HCT116 (cell line): Measurements from ENCODE around the gene KLK1. TPM values are rescaled to one million over a fixed set of nuclear protein-coding genes. Genes with fewer than 3 reads are reported as not detected.

Experiments
- ATAC-seq: fragments of 200-7000 bp; cut with Tn5 transposase; 2 replicates; pipeline ENCODE4 v1.9.1; 2020; ENCODE audit warnings: mild to moderate bottlenecking, moderate library complexity
- BruUV-seq: library from RNA; stranded (reverse); fragments of 400-500 nt; replicated peaks from 2 replicates; lab custom pipeline; 2021; lab: Mats Ljungman, UMichigan
- CTCF ChIA-PET: fragments of 300-600 bp; sonication (Branson Sonifier 250); formaldehyde crosslinking; loops from one replicate; lab custom pipeline; 2021; ENCODE audit warnings: antibody characterized with exemption; lab: Charles Lee
- POLR2A ChIA-PET: fragments of 300-600, 350-600 bp; sonication (Branson Sonifier 250); formaldehyde crosslinking; loops from one replicate; lab custom pipeline; 2021; ENCODE audit warnings: antibody characterized with exemption; lab: Charles Lee
- RAD21 ChIA-PET, 2 experiments: fragments of 300-600 bp; sonication (Branson Sonifier 250); formaldehyde crosslinking; loops; one replicate each; lab custom pipeline; 2023; ENCODE audit warnings: low total read pairs in 2 of 2; ENCODE audit not compliant: uncharacterized antibody in 2 of 2, unreplicated experiment in 2 of 2, low non-redundant PET in 1 of 2; lab: Charles Lee
- DNase-seq: peaks from one replicate; pipeline ENCODE4 v3.0.0-alpha.2; 2010; ENCODE audit warnings: low read depth, low spot score
- H2AFZ ChIP-seq: fragments of 200-600 bp; shearing (Covaris generic), sonication (generic); 2 replicates; pipeline ENCODE4 v1.6.1; 2017; ENCODE audit warnings: low read depth, mixed run types, mixed read lengths, antibody characterized with exemption, low read length; ENCODE audit not compliant: poor library complexity, severe bottlenecking
- H3K27ac ChIP-seq: 2 replicates; pipeline ENCODE4 v1.5.1; 2012; ENCODE audit warnings: low read depth, low read length
- H3K27me3 ChIP-seq: fragments of 200-600 bp; sonication (generic); 2 replicates; pipeline ENCODE4 v1.6.1; 2016; ENCODE audit warnings: mixed run types, low read length, mixed read lengths; ENCODE audit not compliant: insufficient read depth
- H3K36me3 ChIP-seq, 2 experiments: fragments of 200-500 bp in 1 of 2; fragments of 200-600 bp in 1 of 2; sonication (Bioruptor generic) in 1 of 2; sonication (generic) in 1 of 2; 2 replicates each; pipeline versions ENCODE4 v1.5.1 to v1.6.1; 2014 to 2016; ENCODE audit warnings: low read length in 2 of 2, inconsistent platforms in 1 of 2, mixed read lengths in 1 of 2, mixed run types in 1 of 2; ENCODE audit not compliant: insufficient read depth in 2 of 2, control insufficient read depth in 1 of 2
- H3K4me1 ChIP-seq, 2 experiments: fragments of 200-600 bp in 1 of 2; sonication (generic) in 1 of 2; 2 replicates each; pipeline versions ENCODE4 v1.5.1 to v1.6.1; 2012 to 2017; ENCODE audit warnings: low read length in 2 of 2, inconsistent platforms in 1 of 2, mild to moderate bottlenecking in 1 of 2, mixed read lengths in 1 of 2, mixed run types in 1 of 2, moderate library complexity in 1 of 2; ENCODE audit not compliant: insufficient read depth in 2 of 2, control insufficient read depth in 1 of 2
- H3K4me2 ChIP-seq: fragments of 200-600 bp; sonication (generic); 2 replicates; pipeline ENCODE4 v1.6.1; 2017; ENCODE audit warnings: mixed run types, low read length, mixed read lengths
- H3K4me3 ChIP-seq, 2 experiments: fragments of 200-600 bp in 1 of 2; sonication (generic) in 1 of 2; replicated peaks in 1 of 2; 2 replicates each; pipeline ENCODE4 v1.5.1; 2011 to 2016; ENCODE audit warnings: low read length in 2 of 2, control low read depth in 1 of 2, low read depth in 1 of 2, mild to moderate bottlenecking in 1 of 2, mixed read lengths in 1 of 2, mixed run types in 1 of 2
- H3K79me2 ChIP-seq: fragments of 200-600 bp; sonication (generic); 2 replicates; pipeline ENCODE4 v1.6.1; 2017; ENCODE audit warnings: mild to moderate bottlenecking, mixed run types, low read length, moderate library complexity, mixed read lengths; ENCODE audit not compliant: insufficient read depth
- H3K9ac ChIP-seq: fragments of 200-600 bp; sonication (generic); 2 replicates; pipeline ENCODE4 v1.6.1; 2016; ENCODE audit warnings: low read length, mixed read lengths
- H3K9me2 ChIP-seq: fragments of 200-600 bp; sonication (generic), shearing (Covaris generic); 2 replicates; pipeline ENCODE4 v1.6.1; 2017; ENCODE audit warnings: mixed run types, mild to moderate bottlenecking, moderate library complexity; ENCODE audit not compliant: insufficient read depth
- H3K9me3 ChIP-seq, 2 experiments: fragments of 200-500 bp in 1 of 2; fragments of 200-600 bp in 1 of 2; sonication (Bioruptor generic) in 1 of 2; sonication (generic) in 1 of 2; 2 replicates each; pipeline ENCODE4 v1.6.1; 2014 to 2017; ENCODE audit warnings: low read length in 2 of 2, mixed read lengths in 2 of 2, inconsistent platforms in 1 of 2, low read depth in 1 of 2, mild to moderate bottlenecking in 1 of 2, mixed run types in 1 of 2, moderate library complexity in 1 of 2; ENCODE audit not compliant: control insufficient read depth in 1 of 2, insufficient read depth in 1 of 2
- H4K20me1 ChIP-seq: fragments of 200-600 bp; sonication (generic), shearing (Covaris generic); 2 replicates; pipeline ENCODE4 v1.6.1; 2017; ENCODE audit warnings: mixed run types, mild to moderate bottlenecking, moderate library complexity; ENCODE audit not compliant: insufficient read depth
- CBX3 ChIP-seq: IDR thresholded peaks from 2 replicates; pipeline ENCODE4 v1.6.1; 2012; ENCODE audit warnings: low read depth
- CEBPB ChIP-seq: IDR thresholded peaks from 2 replicates; pipeline ENCODE4 v1.6.1; 2012; ENCODE audit warnings: low read depth
- EGR1 ChIP-seq: IDR thresholded peaks from 2 replicates; pipeline ENCODE4 v1.6.1; 2012; ENCODE audit warnings: low read depth
- ELF1 ChIP-seq: IDR thresholded peaks from 2 replicates; pipeline ENCODE4 v1.6.1; 2012; ENCODE audit warnings: low read depth, borderline replicate concordance
- EZH2 ChIP-seq: fragments of 200-600 bp; sonication (generic); IDR thresholded peaks from 2 replicates; pipeline ENCODE4 v1.6.1; 2017; ENCODE audit warnings: antibody characterized with exemption, mixed run types
- EZH2phosphoT487 ChIP-seq: fragments of 200-600 bp; IDR thresholded peaks from 2 replicates; pipeline ENCODE4 v1.6.1; 2018; ENCODE audit warnings: antibody characterized with exemption, borderline replicate concordance
- FOSL1 ChIP-seq: IDR thresholded peaks from 2 replicates; pipeline ENCODE4 v1.6.1; 2012; ENCODE audit warnings: low read depth
- POLR2AphosphoS5 ChIP-seq: IDR thresholded peaks from 2 replicates; pipeline ENCODE4 v1.6.1; 2011; ENCODE audit warnings: mild to moderate bottlenecking, low read depth, low read length, moderate library complexity
- RAD21 ChIP-seq: IDR thresholded peaks from 2 replicates; pipeline ENCODE4 v1.6.1; 2012; ENCODE audit warnings: low read depth, mild to moderate bottlenecking
- SIN3A ChIP-seq: IDR thresholded peaks from 2 replicates; pipeline ENCODE4 v1.6.1; 2012; ENCODE audit warnings: low read depth
- SP1 ChIP-seq: IDR thresholded peaks from 2 replicates; pipeline ENCODE4 v1.6.1; 2012; ENCODE audit warnings: low read depth
- TCF7L2 ChIP-seq: IDR thresholded peaks from 2 replicates; pipeline ENCODE4 v1.7.0; 2011; ENCODE audit warnings: borderline replicate concordance, inconsistent platforms; ENCODE audit not compliant: insufficient read depth, insufficient read length; ENCODE audit errors: extremely low read depth
- YY1 ChIP-seq: IDR thresholded peaks from 2 replicates; pipeline ENCODE4 v1.6.1; 2011; ENCODE audit warnings: low read length, low read depth, moderate library complexity, mild to moderate bottlenecking; ENCODE audit not compliant: insufficient replicate concordance; ENCODE audit errors: extremely low read depth
- ZFX ChIP-seq: fragments of 450-650 bp; IDR thresholded peaks from 2 replicates; pipeline ENCODE4 v1.6.1; 2017
- ZNF274 ChIP-seq: fragments of 200-500 bp; sonication (Bioruptor generic); IDR thresholded peaks from 2 replicates; pipeline ENCODE4 v1.6.1; 2014; ENCODE audit warnings: mild to moderate bottlenecking, low read depth, low read length, inconsistent platforms
- intact Hi-C: fragments of 100-400 bp; cut with micrococcal nuclease; formaldehyde crosslinking; loops from 2 replicates; pipeline ENCODE4 v1.10.0; 2022
- total RNA-seq: library from RNA; stranded (reverse); gene quantifications from one replicate; pipeline ENCODE4 v1.2.1, GENCODE V29; 2021; ENCODE audit not compliant: unreplicated experiment
- TF ChIP-seq, protein P1 (sequence below): IDR thresholded peaks from 2 replicates; pipeline ENCODE4 v1.6.1; 2012
- TF ChIP-seq, protein P2 (sequence below): IDR thresholded peaks from 2 replicates; pipeline ENCODE4 v1.6.1; 2011; ENCODE audit warnings: mild to moderate bottlenecking, low read length, moderate library complexity; ENCODE audit not compliant: insufficient replicate concordance; ENCODE audit errors: extremely low read depth
- TF ChIP-seq, protein P3 (sequence below), 3 experiments: fragments of 200-600 bp in 1 of 3; sonication (generic) in 1 of 3; IDR thresholded peaks in 2 of 3; conservative IDR thresholded peaks in 1 of 3; 2 replicates each; pipeline ENCODE4 v1.5.1; 2012 to 2017; ENCODE audit warnings: low read depth in 2 of 3, low read length in 2 of 3, antibody characterized with exemption in 1 of 3, borderline replicate concordance in 1 of 3, control low read depth in 1 of 3, mild to moderate bottlenecking in 1 of 3, mixed read lengths in 1 of 3, mixed run types in 1 of 3, moderate library complexity in 1 of 3; ENCODE audit not compliant: insufficient read depth in 1 of 3
- TF ChIP-seq, protein P4 (sequence below): IDR thresholded peaks from 2 replicates; pipeline ENCODE4 v1.6.1; 2012; ENCODE audit warnings: low read depth

KLK1 gene
- total RNA-seq, 1 experiment from 2014 or later, result 3.3 TPM

DNA sequence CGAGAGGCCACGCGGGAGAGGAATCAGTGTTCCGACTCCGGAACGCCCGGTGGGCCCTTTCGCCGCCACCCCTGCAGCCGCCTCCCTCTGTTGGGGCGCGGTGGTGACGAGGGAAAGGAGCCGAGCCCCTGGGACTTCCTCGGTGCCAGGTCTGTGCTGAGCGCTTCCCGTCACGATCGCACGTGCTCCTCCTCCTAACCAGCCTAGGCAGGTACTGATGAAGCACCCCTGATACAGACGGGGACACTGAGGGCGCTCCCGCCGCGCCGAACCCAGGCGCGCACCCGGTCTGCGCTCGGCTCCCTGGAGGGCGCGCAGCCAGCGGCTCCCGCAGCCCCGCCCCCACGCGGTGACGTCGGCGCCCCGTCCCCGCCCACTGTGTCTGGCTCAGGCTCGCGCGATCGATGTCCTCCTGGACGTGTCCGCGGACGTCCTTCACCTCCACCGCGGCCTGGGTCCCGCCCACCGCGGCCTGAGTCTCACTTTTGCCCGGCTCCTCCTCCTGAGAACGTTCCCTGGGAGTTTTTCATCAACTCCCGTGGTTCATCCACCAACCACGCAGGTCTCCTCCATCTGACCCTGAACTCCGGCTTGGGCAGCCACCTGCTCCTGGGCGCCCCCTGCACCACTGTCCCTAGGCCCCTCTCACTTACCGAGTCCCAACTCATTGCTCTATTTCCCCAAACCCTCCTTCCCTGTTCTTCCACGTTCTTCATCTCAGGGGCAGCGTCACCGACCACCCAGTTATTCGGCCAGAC, 12.4 kb upstream of the KLK1 start:
- Histone ChIP-seq H3K9me2 (no peaks in the 10 kb centered on the region), H3K79me2 (no peaks in the 10 kb centered on the region), H3K9ac (peak overlapping the region; percentile 68), H3K9me3 (no peaks in the 10 kb centered on the region), H4K20me1 (no peaks in the 10 kb centered on the region), H2AFZ (no peak overlapping the region), H3K4me1 (peaks cover 15 to 29% of the 10 kb centered on the region in 2 experiments), H3K4me3 (peak overlapping the region; percentile 55 to 60), H3K27me3 (no peaks in the 10 kb centered on the region), H3K36me3 (no peaks in the 10 kb centered on the region), H3K27ac (peak overlapping the region; percentile 62), H3K4me2 (peak overlapping the region; percentile 66)
- peak; percentile 57 for DNase-seq
- BruUV-seq, result no TSS peak
- RAD21 ChIA-PET, result no interaction called here
- intact Hi-C loops, result loop anchor here (2.0 kb wide), 1 partner anchor 31 kb away; no protein-coding TSS in a partner anchor
- ATAC-seq, result peak; percentile 93
- CTCF ChIA-PET, result no interaction called here
- POLR2A ChIA-PET, result interaction anchor here (0.7 kb wide), 1 partner anchor 13 kb away, joined by 3 read pairs; the partner anchor contains the start of gene KLK1
- TF ChIP-seq, protein P1, sequence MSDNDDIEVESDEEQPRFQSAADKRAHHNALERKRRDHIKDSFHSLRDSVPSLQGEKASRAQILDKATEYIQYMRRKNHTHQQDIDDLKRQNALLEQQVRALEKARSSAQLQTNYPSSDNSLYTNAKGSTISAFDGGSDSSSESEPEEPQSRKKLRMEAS, result peak; percentile 80; the same call in 1 of the 2 replicates
- TF ChIP-seq, protein P2, sequence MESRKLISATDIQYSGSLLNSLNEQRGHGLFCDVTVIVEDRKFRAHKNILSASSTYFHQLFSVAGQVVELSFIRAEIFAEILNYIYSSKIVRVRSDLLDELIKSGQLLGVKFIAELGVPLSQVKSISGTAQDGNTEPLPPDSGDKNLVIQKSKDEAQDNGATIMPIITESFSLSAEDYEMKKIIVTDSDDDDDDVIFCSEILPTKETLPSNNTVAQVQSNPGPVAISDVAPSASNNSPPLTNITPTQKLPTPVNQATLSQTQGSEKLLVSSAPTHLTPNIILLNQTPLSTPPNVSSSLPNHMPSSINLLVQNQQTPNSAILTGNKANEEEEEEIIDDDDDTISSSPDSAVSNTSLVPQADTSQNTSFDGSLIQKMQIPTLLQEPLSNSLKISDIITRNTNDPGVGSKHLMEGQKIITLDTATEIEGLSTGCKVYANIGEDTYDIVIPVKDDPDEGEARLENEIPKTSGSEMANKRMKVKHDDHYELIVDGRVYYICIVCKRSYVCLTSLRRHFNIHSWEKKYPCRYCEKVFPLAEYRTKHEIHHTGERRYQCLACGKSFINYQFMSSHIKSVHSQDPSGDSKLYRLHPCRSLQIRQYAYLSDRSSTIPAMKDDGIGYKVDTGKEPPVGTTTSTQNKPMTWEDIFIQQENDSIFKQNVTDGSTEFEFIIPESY, result no peak
- no peak for TF ChIP-seq FOSL1
- TF ChIP-seq SP1, result no peak
- no peak for TF ChIP-seq ELF1
- TF ChIP-seq SIN3A, result peak; percentile 61; the same call in 1 of the 2 replicates
- TF ChIP-seq CEBPB, result no peak
- no peak for TF ChIP-seq RAD21
- TF ChIP-seq EZH2phosphoT487, result no peak
- TF ChIP-seq YY1, result no peak
- peak; percentile 54; the same call in 1 of the 2 replicates for TF ChIP-seq ZFX
- no peak for TF ChIP-seq ZNF274
- TF ChIP-seq, protein P3, sequence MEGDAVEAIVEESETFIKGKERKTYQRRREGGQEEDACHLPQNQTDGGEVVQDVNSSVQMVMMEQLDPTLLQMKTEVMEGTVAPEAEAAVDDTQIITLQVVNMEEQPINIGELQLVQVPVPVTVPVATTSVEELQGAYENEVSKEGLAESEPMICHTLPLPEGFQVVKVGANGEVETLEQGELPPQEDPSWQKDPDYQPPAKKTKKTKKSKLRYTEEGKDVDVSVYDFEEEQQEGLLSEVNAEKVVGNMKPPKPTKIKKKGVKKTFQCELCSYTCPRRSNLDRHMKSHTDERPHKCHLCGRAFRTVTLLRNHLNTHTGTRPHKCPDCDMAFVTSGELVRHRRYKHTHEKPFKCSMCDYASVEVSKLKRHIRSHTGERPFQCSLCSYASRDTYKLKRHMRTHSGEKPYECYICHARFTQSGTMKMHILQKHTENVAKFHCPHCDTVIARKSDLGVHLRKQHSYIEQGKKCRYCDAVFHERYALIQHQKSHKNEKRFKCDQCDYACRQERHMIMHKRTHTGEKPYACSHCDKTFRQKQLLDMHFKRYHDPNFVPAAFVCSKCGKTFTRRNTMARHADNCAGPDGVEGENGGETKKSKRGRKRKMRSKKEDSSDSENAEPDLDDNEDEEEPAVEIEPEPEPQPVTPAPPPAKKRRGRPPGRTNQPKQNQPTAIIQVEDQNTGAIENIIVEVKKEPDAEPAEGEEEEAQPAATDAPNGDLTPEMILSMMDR (IDR thresholded peaks at IDR 0.05 in 2 of 3, conservative IDR thresholded peaks at IDR 0.05 in 1 of 3; ENCODE audit: borderline replicate concordance in 1 of 3, insufficient read depth in 1 of 3, low read depth in 2 of 3, low read length in 2 of 3), result no peak
- TF ChIP-seq EZH2, result no peak
- no peak for TF ChIP-seq EGR1
- no peak for TF ChIP-seq TCF7L2
- TF ChIP-seq CBX3, result no peak; the same call in 1 of the 2 replicates
- peak; percentile 98 for TF ChIP-seq POLR2AphosphoS5
- TF ChIP-seq, protein P4, sequence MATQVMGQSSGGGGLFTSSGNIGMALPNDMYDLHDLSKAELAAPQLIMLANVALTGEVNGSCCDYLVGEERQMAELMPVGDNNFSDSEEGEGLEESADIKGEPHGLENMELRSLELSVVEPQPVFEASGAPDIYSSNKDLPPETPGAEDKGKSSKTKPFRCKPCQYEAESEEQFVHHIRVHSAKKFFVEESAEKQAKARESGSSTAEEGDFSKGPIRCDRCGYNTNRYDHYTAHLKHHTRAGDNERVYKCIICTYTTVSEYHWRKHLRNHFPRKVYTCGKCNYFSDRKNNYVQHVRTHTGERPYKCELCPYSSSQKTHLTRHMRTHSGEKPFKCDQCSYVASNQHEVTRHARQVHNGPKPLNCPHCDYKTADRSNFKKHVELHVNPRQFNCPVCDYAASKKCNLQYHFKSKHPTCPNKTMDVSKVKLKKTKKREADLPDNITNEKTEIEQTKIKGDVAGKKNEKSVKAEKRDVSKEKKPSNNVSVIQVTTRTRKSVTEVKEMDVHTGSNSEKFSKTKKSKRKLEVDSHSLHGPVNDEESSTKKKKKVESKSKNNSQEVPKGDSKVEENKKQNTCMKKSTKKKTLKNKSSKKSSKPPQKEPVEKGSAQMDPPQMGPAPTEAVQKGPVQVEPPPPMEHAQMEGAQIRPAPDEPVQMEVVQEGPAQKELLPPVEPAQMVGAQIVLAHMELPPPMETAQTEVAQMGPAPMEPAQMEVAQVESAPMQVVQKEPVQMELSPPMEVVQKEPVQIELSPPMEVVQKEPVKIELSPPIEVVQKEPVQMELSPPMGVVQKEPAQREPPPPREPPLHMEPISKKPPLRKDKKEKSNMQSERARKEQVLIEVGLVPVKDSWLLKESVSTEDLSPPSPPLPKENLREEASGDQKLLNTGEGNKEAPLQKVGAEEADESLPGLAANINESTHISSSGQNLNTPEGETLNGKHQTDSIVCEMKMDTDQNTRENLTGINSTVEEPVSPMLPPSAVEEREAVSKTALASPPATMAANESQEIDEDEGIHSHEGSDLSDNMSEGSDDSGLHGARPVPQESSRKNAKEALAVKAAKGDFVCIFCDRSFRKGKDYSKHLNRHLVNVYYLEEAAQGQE, result no peak
